ENCODE results near the gene PRDX5.
A peak's percentile ranks its signal among the peaks of the same experiment; 100 is the strongest.

Gene PRDX5

GRCh38 chr11:64342869-64343745, 25.2 kb downstream of the PRDX5 start:
- POLR2A ChIA-PET = interaction anchor here (0.7 to 2.2 kb wide), 9 partner anchors 11 to 106 kb away, joined by 3 to 19 read pairs (median 5); partner anchors contain the start of genes FKBP2, PRDX5 and TRMT112
- no peak for TF ChIP-seq ZBTB21 (tag by site-specific recombination; IDR thresholded peaks at IDR 0.05)
- 0 out of 2 replicates have a peak, but pooled peaks have one; percentile 32 for TF ChIP-seq ZBTB6 (tag by site-specific recombination; IDR thresholded peaks at IDR 0.05)
- 0 out of 2 replicates have a peak, but pooled peaks have one; percentile 3 for TF ChIP-seq SP3 (tag by site-specific recombination; IDR thresholded peaks at IDR 0.05)

DNA sequence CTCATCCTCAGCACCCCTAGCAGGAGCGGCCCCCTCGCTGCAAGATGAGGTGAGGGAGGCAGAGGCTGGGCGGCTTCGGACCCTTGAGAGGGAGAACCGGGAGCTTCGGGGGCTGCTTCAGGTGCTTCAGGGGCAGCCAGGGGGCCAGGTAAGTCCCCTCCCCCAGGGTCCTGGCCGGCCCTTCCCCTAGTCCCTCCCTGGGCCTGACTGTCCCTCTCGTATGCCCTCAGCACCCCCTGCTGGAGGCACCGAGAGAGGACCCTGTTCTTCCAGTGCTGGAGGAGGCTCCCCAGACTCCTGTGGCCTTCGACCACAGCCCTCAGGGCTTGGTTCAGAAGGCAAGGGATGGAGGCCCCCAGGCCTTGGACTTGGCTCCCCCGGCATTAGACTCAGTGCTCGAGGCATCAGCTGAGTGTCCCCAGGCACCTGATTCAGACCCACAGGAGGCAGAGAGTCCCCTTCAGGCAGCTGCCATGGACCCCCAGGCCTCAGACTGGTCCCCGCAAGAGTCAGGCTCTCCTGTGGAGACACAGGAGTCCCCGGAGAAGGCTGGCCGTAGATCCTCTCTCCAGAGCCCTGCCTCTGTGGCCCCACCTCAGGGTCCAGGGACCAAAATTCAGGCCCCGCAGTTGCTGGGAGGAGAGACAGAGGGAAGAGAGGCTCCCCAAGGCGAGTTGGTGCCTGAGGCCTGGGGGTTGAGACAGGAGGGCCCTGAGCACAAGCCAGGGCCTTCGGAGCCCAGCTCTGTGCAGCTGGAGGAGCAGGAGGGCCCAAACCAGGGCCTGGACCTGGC, 26.0 kb downstream of the PRDX5 start:
- CTCF ChIA-PET = interaction anchor here (0.6 to 7.9 kb wide), 12 partner anchors 11 to 139 kb away, joined by 3 to 86 read pairs (median 4); partner anchors contain the start of genes ESRRA, PLCB3, PRDX5 and TRMT112
- Histone ChIP-seq H3K4me1 (ENCODE audit: control insufficient read depth, insufficient read depth, low read length) (no peaks in the 10 kb centered on the region), H3K9me3 (ENCODE audit: control insufficient read depth, insufficient read depth, low read depth, low read length) (no peaks in the 10 kb centered on the region), H3K36me3 (ENCODE audit: control insufficient read depth in 2 of 2, insufficient read depth in 1 of 2, low read length in 2 of 2) (no peaks in the 10 kb centered on the region), H3K27ac (ENCODE audit: extremely low read depth, low read depth, low read length) (no peak overlapping the region), H3K4me3 (ENCODE audit: low read depth, low read length) (no peak overlapping the region)
- POLR2A ChIA-PET = interaction anchor here (1.7 kb wide), 1 partner anchor 26 kb away, joined by 4 read pairs; the partner anchor contains the start of genes PRDX5 and TRMT112
- TF ChIP-seq ZNF654 (tag by site-specific recombination; IDR thresholded peaks at IDR 0.05; ENCODE audit: low read depth) (peak; percentile 26), CTCF (tag by site-specific recombination; IDR thresholded peaks at IDR 0.05) (0 out of 2 replicates have a peak, but pooled peaks have one; percentile 20), ZSCAN30 (tag by site-specific recombination; IDR thresholded peaks at IDR 0.05) (no peak)

More at GRCh38 chr11:64342869-64343745, 25.2 kb downstream of the PRDX5 start:
- CTCF ChIA-PET = interaction anchor here (0.6 to 7.9 kb wide), 9 partner anchors 12 to 160 kb away, joined by 3 to 86 read pairs (median 6); partner anchors contain the start of genes ESRRA, PLCB3, PRDX5 and TRMT112
- Histone ChIP-seq H3K27ac (ENCODE audit: extremely low read depth, low read depth, low read length) (no peak overlapping the region), H3K4me1 (ENCODE audit: control insufficient read depth, insufficient read depth, low read length) (no peaks in the 10 kb centered on the region), H3K36me3 (ENCODE audit: control insufficient read depth in 2 of 2, insufficient read depth in 1 of 2, low read length in 2 of 2) (no peaks in the 10 kb centered on the region), H3K4me3 (ENCODE audit: low read depth, low read length) (peak overlapping the region; percentile 25), H3K9me3 (ENCODE audit: control insufficient read depth, insufficient read depth, low read depth, low read length) (no peaks in the 10 kb centered on the region)

GRCh38 chr11:64344787-64345186, 26.9 kb downstream of the PRDX5 start:
- POLR2A ChIA-PET = interaction anchor here (1.7 kb wide), 1 partner anchor 27 kb away, joined by 4 read pairs; the partner anchor contains the start of genes PRDX5 and TRMT112
- no peak overlapping the region for H3K4me3 ChIP-seq (ENCODE audit: low read depth, low read length)
- H3K36me3 ChIP-seq (ENCODE audit: control insufficient read depth in 2 of 2, insufficient read depth in 1 of 2, low read length in 2 of 2) = no peaks in the 10 kb centered on the region
- no peaks in the 10 kb centered on the region for H3K9me3 ChIP-seq (ENCODE audit: control insufficient read depth, insufficient read depth, low read depth, low read length)
- H3K4me1 ChIP-seq (ENCODE audit: control insufficient read depth, insufficient read depth, low read length) = no peaks in the 10 kb centered on the region
- CTCF ChIA-PET = interaction anchor here (0.6 to 7.9 kb wide), 8 partner anchors 9 to 307 kb away, joined by 3 to 86 read pairs (median 4); partner anchors contain the start of genes PRDX5 and TRMT112
- H3K27ac ChIP-seq (ENCODE audit: extremely low read depth, low read depth, low read length) = no peak overlapping the region
- TF ChIP-seq ZNF394 (tag by site-specific recombination; IDR thresholded peaks at IDR 0.05; ENCODE audit: borderline replicate concordance) = no peak
- TF ChIP-seq ZNF341 (tag by site-specific recombination; IDR thresholded peaks at IDR 0.05; ENCODE audit: low read depth) = no peak
- TF ChIP-seq ZFP41 (tag by site-specific recombination; IDR thresholded peaks at IDR 0.05; ENCODE audit: borderline replicate concordance) = no peak
- no peak for TF ChIP-seq KLF9 (tag by site-specific recombination; IDR thresholded peaks at IDR 0.05; ENCODE audit: low read depth)
- TF ChIP-seq, protein P1, sequence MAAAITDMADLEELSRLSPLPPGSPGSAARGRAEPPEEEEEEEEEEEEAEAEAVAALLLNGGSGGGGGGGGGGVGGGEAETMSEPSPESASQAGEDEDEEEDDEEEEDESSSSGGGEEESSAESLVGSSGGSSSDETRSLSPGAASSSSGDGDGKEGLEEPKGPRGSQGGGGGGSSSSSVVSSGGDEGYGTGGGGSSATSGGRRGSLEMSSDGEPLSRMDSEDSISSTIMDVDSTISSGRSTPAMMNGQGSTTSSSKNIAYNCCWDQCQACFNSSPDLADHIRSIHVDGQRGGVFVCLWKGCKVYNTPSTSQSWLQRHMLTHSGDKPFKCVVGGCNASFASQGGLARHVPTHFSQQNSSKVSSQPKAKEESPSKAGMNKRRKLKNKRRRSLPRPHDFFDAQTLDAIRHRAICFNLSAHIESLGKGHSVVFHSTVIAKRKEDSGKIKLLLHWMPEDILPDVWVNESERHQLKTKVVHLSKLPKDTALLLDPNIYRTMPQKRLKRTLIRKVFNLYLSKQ (tag by site-specific recombination; IDR thresholded peaks at IDR 0.05; ENCODE audit: borderline replicate concordance) = no peak
- no peak for TF ChIP-seq ZBTB48 (tag by site-specific recombination; IDR thresholded peaks at IDR 0.05)
- TF ChIP-seq ZNF266 (tag by site-specific recombination; IDR thresholded peaks at IDR 0.05; ENCODE audit: low read depth) = no peak
- TF ChIP-seq ZNF140 (tag by site-specific recombination; IDR thresholded peaks at IDR 0.05) = no peak
- TF ChIP-seq PRDM2 (tag by site-specific recombination; IDR thresholded peaks at IDR 0.05; ENCODE audit: borderline replicate concordance) = no peak
- TF ChIP-seq ZNF366 (tag by site-specific recombination; conservative IDR thresholded peaks at IDR 0.05) = no peak

Data from HEK293 (cell line).